NCI-H2081 (cell line): ENCODE results near the gene TNFRSF13B.
"Not testable (repeated sequence)": the region's sequence is repeated elsewhere in the genome, so short reads cannot be mapped to it uniquely, and the experiment has no call there.

Source experiments
- DNase-seq, 2 experiments: peaks; one replicate each; lab custom pipeline; 2025; lab: John Stamatoyannopoulos, UW

The TNFRSF13B gene

GRCh38 chr17:16971458-16972338 is at the start of gene TNFRSF13B:
Gene TNFRSF13B (minus strand): TSS chr17:16972118. CDS start chr17:16972075, 43 bp downstream.
- DNase-seq, result no peak

- no peak for DNase-seq
These were observed 49.4 kb upstream of the TNFRSF13B start for GRCh38 chr17:17021194-17021863.

GRCh38 chr17:17020821-17021193 is 48.9 kb upstream of the TNFRSF13B start:
- DNase-seq, result no peak

- DNase-seq, result no peak
These were observed 48.1 kb upstream of the TNFRSF13B start for GRCh38 chr17:17019891-17020456.

- DNase-seq, result no peak
These were observed 47.5 kb upstream of the TNFRSF13B start for GRCh38 chr17:17019430-17019762.

- DNase-seq, result no peak
These were observed 46.9 kb upstream of the TNFRSF13B start for GRCh38 chr17:17018612-17019429.

- DNase-seq, result no peak
These were observed 46.1 kb upstream of the TNFRSF13B start for GRCh38 chr17:17018021-17018441.

GRCh38 chr17:17017343-17018014 is 45.6 kb upstream of the TNFRSF13B start:
- DNase-seq, result no peak

- DNase-seq, result not testable (repeated sequence)
These were observed 44.6 kb upstream of the TNFRSF13B start for GRCh38 chr17:17016199-17017197.

GRCh38 chr17:17015230-17015629 is 43.3 kb upstream of the TNFRSF13B start:
- DNase-seq, result no peak

- not testable (repeated sequence) for DNase-seq
These were observed 42.8 kb upstream of the TNFRSF13B start for GRCh38 chr17:17014748-17015124.

GRCh38 chr17:17013828-17014747 is 42.2 kb upstream of the TNFRSF13B start:
- not testable (repeated sequence) for DNase-seq

GRCh38 chr17:17011043-17011907 is 39.4 kb upstream of the TNFRSF13B start:
- DNase-seq, result not testable (repeated sequence)

- DNase-seq, result not testable (repeated sequence)
These were observed 38.7 kb upstream of the TNFRSF13B start for GRCh38 chr17:17010545-17011034.

- DNase-seq, result not testable (repeated sequence)
These were observed 38.1 kb upstream of the TNFRSF13B start for GRCh38 chr17:17009972-17010371.

- not testable (repeated sequence) for DNase-seq
These were observed 36.9 kb upstream of the TNFRSF13B start for GRCh38 chr17:17008621-17009397.

- not testable (repeated sequence) for DNase-seq
These were observed 36.0 kb upstream of the TNFRSF13B start for GRCh38 chr17:17007891-17008290.
